ENCODE measurements around the gene MYT1. TPM values are rescaled to one million over a fixed set of nuclear protein-coding genes. Genes with fewer than 3 reads are reported as not detected.

The MYT1 gene
- total and polyA plus RNA-seq, 2 of the 13 experiments (the other 11 are each of a cell fraction or from before 2014, with no cell fraction given), result 0.58 to 2.5 TPM

- TF ChIP-seq MLXIP (CRISPR knock-in tag; IDR thresholded peaks at IDR 0.05; ENCODE audit: borderline replicate concordance), result no peak
- no peak for TF ChIP-seq DBP (CRISPR knock-in tag; IDR thresholded peaks at IDR 0.05; ENCODE audit: not compliant biosample characterization)
- no peak for TF ChIP-seq ARHGAP35 (CRISPR knock-in tag; IDR thresholded peaks at IDR 0.05; ENCODE audit: borderline replicate concordance)
- 0 out of 2 replicates have a peak, but pooled peaks have one; percentile 10 for TF ChIP-seq NRL (CRISPR knock-in tag; IDR thresholded peaks at IDR 0.05; ENCODE audit: borderline replicate concordance)
- TF ChIP-seq FOXJ3 (CRISPR knock-in tag; IDR thresholded peaks at IDR 0.05; ENCODE audit: borderline replicate concordance), result no peak
- TF ChIP-seq ZNF547 (CRISPR knock-in tag; IDR thresholded peaks at IDR 0.05), result no peak
- TF ChIP-seq HIVEP1 (CRISPR knock-in tag; IDR thresholded peaks at IDR 0.05), result peak; percentile 17; the same call in 1 of the 2 replicates
- TF ChIP-seq NR2C2 (CRISPR knock-in tag; IDR thresholded peaks at IDR 0.05; ENCODE audit: borderline replicate concordance), result no peak
- no peak for TF ChIP-seq ZSCAN30 (CRISPR knock-in tag; IDR thresholded peaks at IDR 0.05)
- no peak for TF ChIP-seq SIN3A (IDR thresholded peaks at IDR 0.05; ENCODE audit: borderline replicate concordance, low read depth, low read length)
- TF ChIP-seq, protein P1, sequence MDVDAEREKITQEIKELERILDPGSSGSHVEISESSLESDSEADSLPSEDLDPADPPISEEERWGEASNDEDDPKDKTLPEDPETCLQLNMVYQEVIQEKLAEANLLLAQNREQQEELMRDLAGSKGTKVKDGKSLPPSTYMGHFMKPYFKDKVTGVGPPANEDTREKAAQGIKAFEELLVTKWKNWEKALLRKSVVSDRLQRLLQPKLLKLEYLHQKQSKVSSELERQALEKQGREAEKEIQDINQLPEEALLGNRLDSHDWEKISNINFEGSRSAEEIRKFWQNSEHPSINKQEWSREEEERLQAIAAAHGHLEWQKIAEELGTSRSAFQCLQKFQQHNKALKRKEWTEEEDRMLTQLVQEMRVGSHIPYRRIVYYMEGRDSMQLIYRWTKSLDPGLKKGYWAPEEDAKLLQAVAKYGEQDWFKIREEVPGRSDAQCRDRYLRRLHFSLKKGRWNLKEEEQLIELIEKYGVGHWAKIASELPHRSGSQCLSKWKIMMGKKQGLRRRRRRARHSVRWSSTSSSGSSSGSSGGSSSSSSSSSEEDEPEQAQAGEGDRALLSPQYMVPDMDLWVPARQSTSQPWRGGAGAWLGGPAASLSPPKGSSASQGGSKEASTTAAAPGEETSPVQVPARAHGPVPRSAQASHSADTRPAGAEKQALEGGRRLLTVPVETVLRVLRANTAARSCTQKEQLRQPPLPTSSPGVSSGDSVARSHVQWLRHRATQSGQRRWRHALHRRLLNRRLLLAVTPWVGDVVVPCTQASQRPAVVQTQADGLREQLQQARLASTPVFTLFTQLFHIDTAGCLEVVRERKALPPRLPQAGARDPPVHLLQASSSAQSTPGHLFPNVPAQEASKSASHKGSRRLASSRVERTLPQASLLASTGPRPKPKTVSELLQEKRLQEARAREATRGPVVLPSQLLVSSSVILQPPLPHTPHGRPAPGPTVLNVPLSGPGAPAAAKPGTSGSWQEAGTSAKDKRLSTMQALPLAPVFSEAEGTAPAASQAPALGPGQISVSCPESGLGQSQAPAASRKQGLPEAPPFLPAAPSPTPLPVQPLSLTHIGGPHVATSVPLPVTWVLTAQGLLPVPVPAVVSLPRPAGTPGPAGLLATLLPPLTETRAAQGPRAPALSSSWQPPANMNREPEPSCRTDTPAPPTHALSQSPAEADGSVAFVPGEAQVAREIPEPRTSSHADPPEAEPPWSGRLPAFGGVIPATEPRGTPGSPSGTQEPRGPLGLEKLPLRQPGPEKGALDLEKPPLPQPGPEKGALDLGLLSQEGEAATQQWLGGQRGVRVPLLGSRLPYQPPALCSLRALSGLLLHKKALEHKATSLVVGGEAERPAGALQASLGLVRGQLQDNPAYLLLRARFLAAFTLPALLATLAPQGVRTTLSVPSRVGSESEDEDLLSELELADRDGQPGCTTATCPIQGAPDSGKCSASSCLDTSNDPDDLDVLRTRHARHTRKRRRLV (CRISPR knock-in tag; IDR thresholded peaks at IDR 0.05), result no peak
- TF ChIP-seq ZBTB7A (CRISPR knock-in tag; IDR thresholded peaks at IDR 0.05), result no peak
- TF ChIP-seq ZFAT (CRISPR knock-in tag; conservative IDR thresholded peaks at IDR 0.05), result peak; percentile 24; the same call in 1 of the 2 replicates
- TF ChIP-seq ZBTB42 (CRISPR knock-in tag; IDR thresholded peaks at IDR 0.05), result no peak; the same call in 1 of the 2 replicates
- TF ChIP-seq ZNF354B (CRISPR knock-in tag; IDR thresholded peaks at IDR 0.05), result no peak
- TF ChIP-seq ZNF772 (CRISPR knock-in tag; IDR thresholded peaks at IDR 0.05), result no peak
- TF ChIP-seq PRPF4 (IDR thresholded peaks at IDR 0.05; ENCODE audit: low read depth, low read length, poor library complexity, severe bottlenecking), result peak; percentile 61
- TF ChIP-seq HNRNPLL (IDR thresholded peaks at IDR 0.05; ENCODE audit: low read depth, low read length, poor library complexity, severe bottlenecking), result no peak
- no peak for TF ChIP-seq SOX5 (CRISPR knock-in tag; IDR thresholded peaks at IDR 0.05; ENCODE audit: borderline replicate concordance)
- TF ChIP-seq SAFB2 (CRISPR knock-in tag; IDR thresholded peaks at IDR 0.05; ENCODE audit: borderline replicate concordance, low read depth), result no peak
- TF ChIP-seq MTF1 (CRISPR knock-in tag; IDR thresholded peaks at IDR 0.05), result no peak
Measured at GRCh38 chr20:64254571-64255360, 90.5 kb downstream of the MYT1 start (continued).

Data from HepG2 (cell line).